Common myeloid progenitor, CD34-positive (primary cell): Measurements from ENCODE around the gene RBM27.

Source experiments
- CTCF ChIA-PET: fragments of 350-600 bp; sonication (Branson Sonifier 250); formaldehyde crosslinking; loops from one replicate; lab custom pipeline; 2021; ENCODE audit warnings: antibody characterized with exemption; lab: Charles Lee
- POLR2A ChIA-PET: fragments of 350-600 bp; sonication (Branson Sonifier 250); formaldehyde crosslinking; loops from one replicate; lab custom pipeline; 2021; ENCODE audit warnings: antibody characterized with exemption; lab: Charles Lee
- DNase-seq, 3 donors: peaks; one replicate each; pipeline versions ENCODE4 v3.0.0 to v3.0.0-alpha.2; 2013
- H3K27ac ChIP-seq, 2 experiments: 1 replicate in 1 of 2; 2 replicates in 1 of 2; pipeline ENCODE4 v1.7.0; 2013; ENCODE audit warnings: inconsistent platforms in 2 of 2, low read length in 2 of 2, mild to moderate bottlenecking in 2 of 2, low read depth in 1 of 2, moderate library complexity in 1 of 2; ENCODE audit not compliant: severe bottlenecking in 2 of 2, insufficient read depth in 1 of 2, poor library complexity in 1 of 2
- H3K27me3 ChIP-seq, 5 experiments: replicated peaks in 2 of 5; 1 replicate in 3 of 5; 2 replicates in 2 of 5; pipeline versions ENCODE4 v1.6.1 to v1.7.0; 2013; ENCODE audit warnings: low read length in 4 of 5, mild to moderate bottlenecking in 2 of 5, moderate library complexity in 2 of 5, inconsistent platforms in 1 of 5; ENCODE audit not compliant: insufficient read depth in 5 of 5, control insufficient read depth in 4 of 5
- H3K36me3 ChIP-seq, 4 experiments: 1 replicate in 2 of 4; 2 replicates in 2 of 4; pipeline versions ENCODE4 v1.6.1 to v1.7.0; 2013; ENCODE audit warnings: low read length in 3 of 4, control low read depth in 1 of 4, mild to moderate bottlenecking in 1 of 4; ENCODE audit not compliant: control insufficient read depth in 4 of 4, insufficient read depth in 4 of 4
- H3K4me1 ChIP-seq, 4 experiments: 1 replicate in 3 of 4; 2 replicates in 1 of 4; pipeline versions ENCODE4 v1.6.1 to v1.7.1; 2013; ENCODE audit warnings: low read length in 3 of 4, mild to moderate bottlenecking in 3 of 4, control low read depth in 1 of 4, inconsistent platforms in 1 of 4, moderate library complexity in 1 of 4; ENCODE audit not compliant: control insufficient read depth in 4 of 4, insufficient read depth in 4 of 4; ENCODE audit errors: control extremely low read depth in 1 of 4
- H3K4me3 ChIP-seq, 7 experiments: 1 replicate in 4 of 7; 2 replicates in 3 of 7; pipeline versions ENCODE4 v1.5.1 to v1.7.0; 2013; ENCODE audit warnings: mild to moderate bottlenecking in 7 of 7, low read length in 6 of 7, moderate library complexity in 6 of 7, inconsistent platforms in 2 of 7, low read depth in 2 of 7, control low read depth in 1 of 7; ENCODE audit not compliant: insufficient read depth in 4 of 7, control insufficient read depth in 1 of 7; ENCODE audit errors: extremely low read depth in 1 of 7
- H3K9me3 ChIP-seq, 5 experiments: 1 replicate in 4 of 5; 2 replicates in 1 of 5; pipeline versions ENCODE4 v1.6.1 to v1.7.1; 2013; ENCODE audit warnings: low read length in 4 of 5, mild to moderate bottlenecking in 2 of 5, inconsistent platforms in 1 of 5, low read depth in 1 of 5, moderate library complexity in 1 of 5; ENCODE audit not compliant: control insufficient read depth in 4 of 5, insufficient read depth in 2 of 5; ENCODE audit errors: control extremely low read depth in 1 of 5
- WGBS: methylation state at CpG from one replicate; pipeline ENCODE4 v1.1.5; 2013; ENCODE audit not compliant: insufficient coverage; 5-methylcytosine and 5-hydroxymethylcytosine counted together

The RBM27 gene

DNA sequence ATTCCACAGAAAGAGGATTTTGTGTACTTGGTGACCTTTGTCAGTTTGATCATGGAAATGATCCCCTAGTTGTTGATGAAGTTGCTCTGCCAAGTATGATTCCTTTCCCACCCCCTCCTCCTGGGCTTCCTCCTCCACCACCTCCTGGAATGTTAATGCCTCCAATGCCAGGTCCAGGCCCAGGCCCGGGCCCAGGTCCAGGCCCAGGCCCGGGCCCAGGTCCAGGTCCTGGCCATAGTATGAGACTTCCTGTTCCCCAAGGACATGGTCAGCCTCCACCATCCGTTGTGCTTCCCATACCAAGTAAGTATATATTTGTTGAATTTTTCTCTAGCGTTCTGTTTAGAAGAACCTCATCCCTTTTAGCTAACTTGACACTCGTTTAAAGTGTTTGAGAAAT lies 30.0 kb downstream of the RBM27 start:
- no peaks in the 10 kb centered on the region for H3K9me3 ChIP-seq
- no peaks in the 10 kb centered on the region for H3K4me1 ChIP-seq
- ChIA-PET POLR2A (no interaction called here), CTCF (no interaction called here)
- H3K36me3 ChIP-seq = peaks cover 20 to 79% (median 57%) of the 10 kb centered on the region in 4 experiments
- no peaks in the 10 kb centered on the region for H3K27me3 ChIP-seq
- no peak overlapping the region for H3K4me3 ChIP-seq
- no peak overlapping the region for H3K27ac ChIP-seq
- WGBS = no CpG with 5 or more reads among the region's 5 CpGs
- no peak for DNase-seq

DNA sequence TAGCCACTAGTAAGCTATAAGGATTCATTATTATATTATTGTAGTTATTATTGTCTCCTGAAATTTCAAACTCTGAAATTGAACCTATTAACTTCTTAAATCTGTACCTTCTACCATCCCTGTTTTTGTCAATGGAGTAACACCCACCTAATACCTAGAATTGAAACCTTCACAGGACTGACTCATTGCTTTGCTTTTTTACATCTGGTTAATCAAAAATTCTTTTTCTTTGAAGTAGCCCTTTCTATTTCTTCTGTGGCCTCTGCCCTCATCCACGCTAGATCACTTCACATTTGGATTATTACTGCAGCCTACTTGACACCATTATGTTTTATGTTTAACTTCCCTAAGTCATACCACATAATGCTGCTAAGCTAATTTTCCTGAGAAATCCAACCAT lies 35.6 kb downstream of the RBM27 start:
- no peaks in the 10 kb centered on the region for H3K9me3 ChIP-seq
- POLR2A ChIA-PET = interaction anchor here (0.5 kb wide), 1 partner anchor 65 kb away, joined by 3 read pairs; no protein-coding TSS in a partner anchor
- peaks cover 16 to 48% (median 30%) of the 10 kb centered on the region in 4 experiments for H3K36me3 ChIP-seq
- no peak for DNase-seq
- no peak overlapping the region for H3K4me3 ChIP-seq
- CTCF ChIA-PET = interaction anchor here (0.6 to 0.9 kb wide), 2 partner anchors 8 to 21 kb away, joined by 3 read pairs; no protein-coding TSS in a partner anchor
- H3K4me1 ChIP-seq = no peaks in the 10 kb centered on the region
- WGBS = 45% methylated on average over 1 of the region's 1 CpG
- no peak overlapping the region for H3K27ac ChIP-seq
- H3K27me3 ChIP-seq = no peaks in the 10 kb centered on the region

DNA sequence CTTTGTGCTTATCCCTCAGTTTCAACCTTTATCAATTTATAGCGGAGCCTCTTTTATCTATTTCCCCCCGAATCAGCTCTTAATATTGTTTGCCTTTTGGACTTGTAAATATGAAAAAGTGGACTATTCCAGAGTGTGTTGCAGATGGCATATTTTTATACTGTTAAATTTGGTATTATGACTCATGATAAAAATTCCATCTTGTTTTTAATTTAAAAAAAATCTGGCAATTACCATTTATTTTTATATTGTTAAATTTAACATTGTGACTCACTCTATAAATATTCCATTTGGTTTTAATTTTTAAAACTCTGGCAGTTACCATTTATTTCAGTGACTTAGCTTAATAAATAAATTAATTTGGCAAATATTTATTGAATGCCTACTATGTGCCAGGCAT lies 37.5 kb downstream of the RBM27 start:
- POLR2A ChIA-PET = no interaction called here
- H3K27ac ChIP-seq = no peak overlapping the region

DNA sequence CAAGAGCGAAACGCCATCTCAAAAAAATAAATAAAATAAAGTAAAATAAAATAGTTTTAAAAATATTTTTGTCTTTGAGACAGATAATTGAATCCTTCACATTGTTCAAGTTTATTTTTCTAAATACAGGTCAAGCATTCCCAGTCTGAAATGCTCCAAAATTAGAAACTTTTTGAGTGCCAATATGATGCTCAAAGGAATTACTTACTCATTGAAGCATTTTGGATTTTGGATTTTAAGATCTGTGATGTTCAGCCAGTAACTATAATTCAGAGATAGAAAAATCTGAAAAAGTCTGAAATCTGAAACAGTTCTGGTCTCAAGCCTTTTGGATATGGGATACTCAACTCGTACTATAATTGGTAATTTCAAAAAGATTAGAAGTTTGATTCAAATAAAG lies 39.8 kb downstream of the RBM27 start:
- WGBS = 100% methylated on average over 1 of the region's 3 CpGs
- H3K27ac ChIP-seq = no peak overlapping the region
- ChIA-PET CTCF (no interaction called here), POLR2A (no interaction called here)
- no peaks in the 10 kb centered on the region for H3K9me3 ChIP-seq
- H3K4me1 ChIP-seq = no peaks in the 10 kb centered on the region
- H3K27me3 ChIP-seq = no peaks in the 10 kb centered on the region
- H3K36me3 ChIP-seq = peaks cover 4 to 37% (median 20%) of the 10 kb centered on the region in 4 experiments
- H3K4me3 ChIP-seq = no peak overlapping the region
- DNase-seq = no peak

More for the DNA sequence above, 37.5 kb downstream of the RBM27 start:
- DNase-seq = no peak
- Histone ChIP-seq H3K4me1 (no peaks in the 10 kb centered on the region), H3K36me3 (peaks cover 6 to 52% (median 33%) of the 10 kb centered on the region in 4 experiments), H3K4me3 (no peak overlapping the region), H3K9me3 (no peaks in the 10 kb centered on the region), H3K27me3 (no peaks in the 10 kb centered on the region)
- no CpG with 5 or more reads among the region's 2 CpGs for WGBS
- CTCF ChIA-PET = interaction anchor here (1.3 kb wide), 1 partner anchor 12 kb away, joined by 3 read pairs; no protein-coding TSS in a partner anchor

DNA sequence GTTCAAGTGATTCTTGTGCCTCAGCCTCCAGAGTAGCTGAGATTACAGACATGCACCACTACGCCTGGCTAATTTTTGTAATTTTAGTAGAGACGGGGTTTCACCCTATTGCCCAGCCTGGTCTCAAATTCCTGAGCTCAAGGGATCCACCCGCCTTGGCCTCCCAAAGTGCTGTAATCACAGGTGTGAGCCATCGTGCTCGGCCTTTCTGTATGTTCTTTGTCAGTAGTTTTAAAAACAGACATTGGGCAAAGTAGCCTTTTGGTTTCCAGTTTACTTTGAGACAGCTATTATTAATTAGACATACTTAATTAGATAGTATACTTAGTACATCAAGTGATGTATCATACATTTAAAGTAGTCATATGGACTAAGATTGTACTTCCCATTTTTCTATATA lies 45.2 kb downstream of the RBM27 start:
- Histone ChIP-seq H3K36me3 (peaks cover 11 to 39% (median 28%) of the 10 kb centered on the region in 4 experiments), H3K4me3 (no peak overlapping the region), H3K27ac (no peak overlapping the region), H3K27me3 (no peaks in the 10 kb centered on the region), H3K4me1 (no peaks in the 10 kb centered on the region), H3K9me3 (no peaks in the 10 kb centered on the region)
- 83% methylated on average over 1 of the region's 5 CpGs for WGBS
- DNase-seq = no peak
- ChIA-PET CTCF (interaction anchor here (0.9 to 1.3 kb wide), 2 partner anchors 10 to 12 kb away, joined by 3 to 4 read pairs; no protein-coding TSS in a partner anchor), POLR2A (no interaction called here)

DNA sequence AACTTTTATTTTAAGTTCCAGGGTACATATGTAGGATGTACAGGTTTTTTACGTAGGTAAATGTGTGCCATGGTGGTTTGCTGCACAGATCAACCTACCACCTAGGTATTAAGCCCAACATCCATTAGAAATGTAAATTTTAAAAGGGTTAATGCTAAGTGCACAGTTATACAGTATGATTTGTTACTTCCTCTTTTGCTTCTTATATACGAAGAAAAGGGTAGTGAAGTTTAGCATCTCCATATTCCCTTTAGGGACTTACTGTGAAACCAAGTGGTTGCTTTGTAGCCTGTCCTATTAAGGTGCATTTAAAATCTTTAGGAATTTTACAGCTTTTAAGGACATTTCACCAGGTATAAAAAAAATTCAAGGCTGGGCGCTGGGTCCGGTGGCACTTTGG lies 46.4 kb downstream of the RBM27 start:
- no peaks in the 10 kb centered on the region for H3K4me1 ChIP-seq
- peaks cover 17 to 38% (median 25%) of the 10 kb centered on the region in 4 experiments for H3K36me3 ChIP-seq
- no peak overlapping the region for H3K4me3 ChIP-seq
- no peaks in the 10 kb centered on the region for H3K27me3 ChIP-seq
- no peaks in the 10 kb centered on the region for H3K9me3 ChIP-seq
- POLR2A ChIA-PET = no interaction called here
- WGBS = 67% methylated on average over 3 of the region's 4 CpGs
- peak; percentile 4 to 55 (median 50) for DNase-seq
- CTCF ChIA-PET = no interaction called here
- no peak overlapping the region for H3K27ac ChIP-seq
